SK-N-SH treated with all-trans-retinoic acid at 6 μM for 48 hours (cell line): Measurements from ENCODE around the gene LRFN2.

ENCODE experiments used
- ATAC-seq: fragments of 200-7000 bp; cut with Tn5 transposase; 3 replicates; pipeline ENCODE4 v1.9.1; 2020; ENCODE audit warnings: mild to moderate bottlenecking, moderate library complexity
- ARNTL ChIP-seq: fragments of 450-650 bp; formaldehyde crosslinking; IDR thresholded peaks from 2 replicates; pipeline ENCODE4 v1.5.0; 2020; ENCODE audit warnings: low read depth, mild to moderate bottlenecking, moderate library complexity, borderline replicate concordance
- BACH2 ChIP-seq: fragments of 250-450 bp; sonication (Bioruptor Pico); IDR thresholded peaks from 2 replicates; pipeline ENCODE4 v1.9.0; 2021; ENCODE audit warnings: mild to moderate bottlenecking, borderline replicate concordance
- CSDC2 ChIP-seq: fragments of 250-450 bp; sonication (Bioruptor Pico); IDR thresholded peaks from 2 replicates; pipeline ENCODE4 v1.5.0; 2020; ENCODE audit warnings: mild to moderate bottlenecking, moderate library complexity
- ESRRG ChIP-seq: fragments of 250-450 bp; sonication (Bioruptor Pico); IDR thresholded peaks from 2 replicates; pipeline ENCODE4 v1.6.1; 2021; ENCODE audit warnings: mild to moderate bottlenecking
- ISL1 ChIP-seq: fragments of 250-450 bp; sonication (Bioruptor Pico); IDR thresholded peaks from 2 replicates; pipeline ENCODE4 v2.1.2; 2022; ENCODE audit warnings: mild to moderate bottlenecking, moderate library complexity
- PPARA ChIP-seq: fragments of 250-450 bp; sonication (Bioruptor Pico); IDR thresholded peaks from 2 replicates; pipeline ENCODE4 v1.5.0; 2020; ENCODE audit warnings: mild to moderate bottlenecking, borderline replicate concordance
- RARB ChIP-seq: fragments of 250-450 bp; sonication (Bioruptor Pico); IDR thresholded peaks from 2 replicates; pipeline ENCODE4 v1.8.0; 2021; ENCODE audit warnings: mild to moderate bottlenecking, moderate library complexity
- SNAI2 ChIP-seq: fragments of 250-450 bp; sonication (Bioruptor Pico); IDR thresholded peaks from 2 replicates; pipeline ENCODE4 v1.5.0; 2020; ENCODE audit warnings: mild to moderate bottlenecking, moderate library complexity
- TCF4 ChIP-seq: fragments of 250-450 bp; sonication (Bioruptor Pico); IDR thresholded peaks from 2 replicates; pipeline ENCODE4 v1.8.0; 2021; ENCODE audit warnings: mild to moderate bottlenecking, moderate library complexity, borderline replicate concordance
- TOX ChIP-seq: fragments of 250-450 bp; sonication (Bioruptor Pico); IDR thresholded peaks from 2 replicates; pipeline ENCODE4 v1.8.0; 2021; ENCODE audit warnings: mild to moderate bottlenecking, moderate library complexity, borderline replicate concordance
- TSHZ2 ChIP-seq: fragments of 250-450 bp; sonication (Bioruptor Pico); IDR thresholded peaks from 2 replicates; pipeline ENCODE4 v1.5.0; 2020; ENCODE audit warnings: mild to moderate bottlenecking, moderate library complexity
- ZC3H10 ChIP-seq: fragments of 250-450 bp; sonication (Bioruptor Pico); IDR thresholded peaks from 2 replicates; pipeline ENCODE4 v1.5.1; 2021; ENCODE audit warnings: mild to moderate bottlenecking, moderate library complexity
- ZFP3 ChIP-seq: fragments of 250-450 bp; sonication (Bioruptor Pico); IDR thresholded peaks from 2 replicates; pipeline ENCODE4 v1.5.0; 2020; ENCODE audit warnings: mild to moderate bottlenecking, moderate library complexity
- ZFP30 ChIP-seq: fragments of 450-650 bp; formaldehyde crosslinking; IDR thresholded peaks from 2 replicates; pipeline ENCODE4 v1.5.0; 2022; ENCODE audit warnings: mild to moderate bottlenecking, moderate library complexity
- ZNF565 ChIP-seq: fragments of 450-650 bp; formaldehyde crosslinking; conservative IDR thresholded peaks from 2 replicates; pipeline ENCODE4 v1.5.0; 2020; ENCODE audit warnings: low read depth, mild to moderate bottlenecking, moderate library complexity
- TF ChIP-seq, protein P1 (sequence below): fragments of 250-450 bp; sonication (Bioruptor Pico); IDR thresholded peaks from 2 replicates; pipeline ENCODE4 v1.8.0; 2021; ENCODE audit warnings: low read depth, mild to moderate bottlenecking, moderate library complexity, borderline replicate concordance
- TF ChIP-seq, protein P2 (sequence below): fragments of 250-450 bp; sonication (Bioruptor Pico); IDR thresholded peaks from 2 replicates; pipeline ENCODE4 v1.5.1; 2021; ENCODE audit warnings: mild to moderate bottlenecking, moderate library complexity
- TF ChIP-seq, protein P3 (sequence below): fragments of 250-450 bp; sonication (Bioruptor Pico); IDR thresholded peaks from 2 replicates; pipeline ENCODE4 v1.5.1; 2020; ENCODE audit warnings: low read depth, mild to moderate bottlenecking, moderate library complexity
- TF ChIP-seq, protein P4 (sequence below): fragments of 250-450 bp; sonication (Bioruptor Pico); IDR thresholded peaks from 2 replicates; pipeline ENCODE4 v1.8.0; 2020; ENCODE audit warnings: mild to moderate bottlenecking, moderate library complexity, borderline replicate concordance

Gene LRFN2

GRCh38 chr6:40371621-40372020 is 215.5 kb downstream of the LRFN2 start:
- TF ChIP-seq, protein P1, sequence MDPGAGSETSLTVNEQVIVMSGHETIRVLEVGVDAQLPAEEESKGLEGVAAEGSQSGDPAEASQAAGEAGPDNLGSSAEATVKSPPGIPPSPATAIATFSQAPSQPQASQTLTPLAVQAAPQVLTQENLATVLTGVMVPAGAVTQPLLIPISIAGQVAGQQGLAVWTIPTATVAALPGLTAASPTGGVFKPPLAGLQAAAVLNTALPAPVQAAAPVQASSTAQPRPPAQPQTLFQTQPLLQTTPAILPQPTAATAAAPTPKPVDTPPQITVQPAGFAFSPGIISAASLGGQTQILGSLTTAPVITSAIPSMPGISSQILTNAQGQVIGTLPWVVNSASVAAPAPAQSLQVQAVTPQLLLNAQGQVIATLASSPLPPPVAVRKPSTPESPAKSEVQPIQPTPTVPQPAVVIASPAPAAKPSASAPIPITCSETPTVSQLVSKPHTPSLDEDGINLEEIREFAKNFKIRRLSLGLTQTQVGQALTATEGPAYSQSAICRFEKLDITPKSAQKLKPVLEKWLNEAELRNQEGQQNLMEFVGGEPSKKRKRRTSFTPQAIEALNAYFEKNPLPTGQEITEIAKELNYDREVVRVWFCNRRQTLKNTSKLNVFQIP (CRISPR knock-in tag) = no peak
- TF ChIP-seq CSDC2 (CRISPR knock-in tag) (no peak), ESRRG (no peak), BACH2 (CRISPR knock-in tag) (no peak), PPARA (CRISPR knock-in tag) (no peak), ZC3H10 (CRISPR knock-in tag) (no peak), TOX (no peak)
- TF ChIP-seq, protein P2, sequence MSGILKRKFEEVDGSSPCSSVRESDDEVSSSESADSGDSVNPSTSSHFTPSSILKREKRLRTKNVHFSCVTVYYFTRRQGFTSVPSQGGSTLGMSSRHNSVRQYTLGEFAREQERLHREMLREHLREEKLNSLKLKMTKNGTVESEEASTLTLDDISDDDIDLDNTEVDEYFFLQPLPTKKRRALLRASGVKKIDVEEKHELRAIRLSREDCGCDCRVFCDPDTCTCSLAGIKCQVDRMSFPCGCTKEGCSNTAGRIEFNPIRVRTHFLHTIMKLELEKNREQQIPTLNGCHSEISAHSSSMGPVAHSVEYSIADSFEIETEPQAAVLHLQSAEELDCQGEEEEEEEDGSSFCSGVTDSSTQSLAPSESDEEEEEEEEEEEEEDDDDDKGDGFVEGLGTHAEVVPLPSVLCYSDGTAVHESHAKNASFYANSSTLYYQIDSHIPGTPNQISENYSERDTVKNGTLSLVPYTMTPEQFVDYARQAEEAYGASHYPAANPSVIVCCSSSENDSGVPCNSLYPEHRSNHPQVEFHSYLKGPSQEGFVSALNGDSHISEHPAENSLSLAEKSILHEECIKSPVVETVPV (CRISPR knock-in tag) = no peak
- TF ChIP-seq, all 23 proteins: peak for 0
- no peak for ATAC-seq

GRCh38 chr6:40371095-40371494 is 216.1 kb downstream of the LRFN2 start:
- ATAC-seq = no peak
- no peak for TF ChIP-seq TOX
- no peak for TF ChIP-seq ISL1 (CRISPR knock-in tag)
- TF ChIP-seq TCF4 = no peak
- no peak for TF ChIP-seq SNAI2
- TF ChIP-seq, protein P3, sequence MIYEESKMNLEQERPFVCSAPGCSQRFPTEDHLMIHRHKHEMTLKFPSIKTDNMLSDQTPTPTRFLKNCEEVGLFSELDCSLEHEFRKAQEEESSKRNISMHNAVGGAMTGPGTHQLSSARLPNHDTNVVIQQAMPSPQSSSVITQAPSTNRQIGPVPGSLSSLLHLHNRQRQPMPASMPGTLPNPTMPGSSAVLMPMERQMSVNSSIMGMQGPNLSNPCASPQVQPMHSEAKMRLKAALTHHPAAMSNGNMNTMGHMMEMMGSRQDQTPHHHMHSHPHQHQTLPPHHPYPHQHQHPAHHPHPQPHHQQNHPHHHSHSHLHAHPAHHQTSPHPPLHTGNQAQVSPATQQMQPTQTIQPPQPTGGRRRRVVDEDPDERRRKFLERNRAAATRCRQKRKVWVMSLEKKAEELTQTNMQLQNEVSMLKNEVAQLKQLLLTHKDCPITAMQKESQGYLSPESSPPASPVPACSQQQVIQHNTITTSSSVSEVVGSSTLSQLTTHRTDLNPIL = no peak
- TF ChIP-seq ARNTL (CRISPR knock-in tag) = no peak
- TF ChIP-seq, protein P1 (CRISPR knock-in tag) = no peak
- TF ChIP-seq TSHZ2 (CRISPR knock-in tag) = no peak
- TF ChIP-seq RARB (CRISPR knock-in tag) = no peak
- no peak for TF ChIP-seq PPARA (CRISPR knock-in tag)
- TF ChIP-seq, protein P2 (CRISPR knock-in tag) = no peak
- TF ChIP-seq ZNF565 (CRISPR knock-in tag) = no peak
- TF ChIP-seq ZFP30 (CRISPR knock-in tag) = no peak
- no peak for TF ChIP-seq ZFP3 (CRISPR knock-in tag)
- TF ChIP-seq, protein P4, sequence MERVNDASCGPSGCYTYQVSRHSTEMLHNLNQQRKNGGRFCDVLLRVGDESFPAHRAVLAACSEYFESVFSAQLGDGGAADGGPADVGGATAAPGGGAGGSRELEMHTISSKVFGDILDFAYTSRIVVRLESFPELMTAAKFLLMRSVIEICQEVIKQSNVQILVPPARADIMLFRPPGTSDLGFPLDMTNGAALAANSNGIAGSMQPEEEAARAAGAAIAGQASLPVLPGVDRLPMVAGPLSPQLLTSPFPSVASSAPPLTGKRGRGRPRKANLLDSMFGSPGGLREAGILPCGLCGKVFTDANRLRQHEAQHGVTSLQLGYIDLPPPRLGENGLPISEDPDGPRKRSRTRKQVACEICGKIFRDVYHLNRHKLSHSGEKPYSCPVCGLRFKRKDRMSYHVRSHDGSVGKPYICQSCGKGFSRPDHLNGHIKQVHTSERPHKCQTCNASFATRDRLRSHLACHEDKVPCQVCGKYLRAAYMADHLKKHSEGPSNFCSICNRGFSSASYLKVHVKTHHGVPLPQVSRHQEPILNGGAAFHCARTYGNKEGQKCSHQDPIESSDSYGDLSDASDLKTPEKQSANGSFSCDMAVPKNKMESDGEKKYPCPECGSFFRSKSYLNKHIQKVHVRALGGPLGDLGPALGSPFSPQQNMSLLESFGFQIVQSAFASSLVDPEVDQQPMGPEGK (CRISPR knock-in tag) = no peak
- no peak for TF ChIP-seq ESRRG
- no peak for TF ChIP-seq CSDC2 (CRISPR knock-in tag)
